Measurements from ENCODE around the gene ARMC5. TPM values are rescaled to one million over a fixed set of nuclear protein-coding genes. Genes with fewer than 3 reads are reported as not detected.
"Not testable (repeated sequence)": the region's sequence is repeated elsewhere in the genome, so short reads cannot be mapped to it uniquely, and the experiment has no call there.

The ARMC5 gene
- polyA plus RNA-seq, 3 donors, result 5.9 to 12.3 (median 10.3) TPM

- no peak overlapping the region for H3K27ac ChIP-seq (ENCODE audit: low read depth, low read length)
- WGBS, 3 donors, result 96 to 99% (median 96%) methylated on average over 5 of the region's 5 CpGs
Observed at GRCh38 chr16:31486045-31486444, 26.7 kb downstream of the ARMC5 start.

- 7 to 9% (median 7%) methylated on average over 48 of the region's 48 CpGs for WGBS, 3 donors
- no peak overlapping the region for H3K27ac ChIP-seq (ENCODE audit: low read depth, low read length)
Observed at GRCh38 chr16:31487071-31487719, 27.9 kb downstream of the ARMC5 start.

- H3K27ac ChIP-seq (ENCODE audit: low read depth, low read length), result no peak overlapping the region
- WGBS, 3 donors, result 1% methylated on average over 60 of the region's 60 CpGs
Observed at GRCh38 chr16:31487720-31488467, 28.6 kb downstream of the ARMC5 start.

DNA sequence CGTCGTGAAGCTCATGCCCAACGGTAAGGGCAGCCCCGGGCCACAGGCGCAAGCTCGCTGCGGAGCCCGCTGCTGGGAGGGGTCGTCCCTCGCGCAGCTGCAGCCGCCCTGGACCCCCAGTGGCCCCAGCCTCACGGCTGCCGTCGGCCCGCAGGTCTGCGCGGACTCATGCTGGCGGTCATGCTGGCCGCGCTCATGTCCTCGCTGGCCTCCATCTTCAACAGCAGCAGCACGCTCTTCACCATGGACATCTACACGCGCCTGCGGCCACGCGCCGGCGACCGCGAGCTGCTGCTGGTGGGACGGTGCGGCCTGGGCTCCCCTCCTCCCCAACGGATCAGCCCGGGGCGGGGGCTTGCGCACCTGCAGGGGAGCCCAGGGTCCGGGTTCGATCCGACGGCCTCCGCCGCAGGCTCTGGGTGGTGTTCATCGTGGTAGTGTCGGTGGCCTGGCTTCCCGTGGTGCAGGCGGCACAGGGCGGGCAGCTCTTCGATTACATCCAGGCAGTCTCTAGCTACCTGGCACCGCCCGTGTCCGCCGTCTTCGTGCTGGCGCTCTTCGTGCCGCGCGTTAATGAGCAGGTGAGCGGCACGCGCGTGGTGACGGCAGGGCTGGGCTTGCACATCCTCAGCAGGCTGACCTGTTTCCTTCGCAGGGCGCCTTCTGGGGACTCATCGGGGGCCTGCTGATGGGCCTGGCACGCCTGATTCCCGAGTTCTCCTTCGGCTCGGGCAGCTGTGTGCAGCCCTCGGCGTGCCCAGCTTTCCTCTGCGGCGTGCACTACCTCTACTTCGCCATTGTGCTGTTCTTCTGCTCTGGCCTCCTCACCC is 29.4 kb downstream of the ARMC5 start:
- WGBS, 3 donors, result 27 to 49% (median 43%) methylated on average over 72 to 77 of the region's 77 CpGs
- H3K27ac ChIP-seq (ENCODE audit: low read depth, low read length), result no peak overlapping the region

DNA sequence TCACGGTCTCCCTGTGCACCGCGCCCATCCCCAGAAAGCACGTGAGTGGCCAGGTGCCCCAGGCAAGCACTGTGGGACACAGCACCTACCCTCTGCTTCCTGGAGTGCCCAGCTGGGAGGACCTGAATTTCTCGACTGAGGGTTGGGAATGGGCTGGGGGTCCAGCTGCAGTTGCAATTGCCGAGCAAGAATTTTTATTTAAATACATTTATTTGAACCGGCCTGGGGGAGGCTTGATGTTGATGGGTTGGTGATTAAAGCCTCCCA is 29.9 kb downstream of the ARMC5 start:
- 81 to 88% (median 86%) methylated on average over 7 of the region's 7 CpGs for WGBS, 3 donors
- H3K27ac ChIP-seq (ENCODE audit: low read depth, low read length), result no peak overlapping the region

GRCh38 chr16:31489616-31490584 is 30.6 kb downstream of the ARMC5 start:
- 86 to 92% (median 87%) methylated on average over 21 to 22 of the region's 22 CpGs for WGBS, 3 donors
- H3K27ac ChIP-seq (ENCODE audit: low read depth, low read length), result no peak overlapping the region

- WGBS, 3 donors, result 92 to 98% (median 96%) methylated on average over 8 of the region's 8 CpGs
- no peak overlapping the region for H3K27ac ChIP-seq (ENCODE audit: low read depth, low read length)
Observed at GRCh38 chr16:31491778-31492418, 32.6 kb downstream of the ARMC5 start.

GRCh38 chr16:31493506-31494125 is 34.3 kb downstream of the ARMC5 start:
- WGBS, 3 donors, result 95 to 96% (median 96%) methylated on average over 18 of the region's 18 CpGs
- no peak overlapping the region for H3K27ac ChIP-seq (ENCODE audit: low read depth, low read length)

DNA sequence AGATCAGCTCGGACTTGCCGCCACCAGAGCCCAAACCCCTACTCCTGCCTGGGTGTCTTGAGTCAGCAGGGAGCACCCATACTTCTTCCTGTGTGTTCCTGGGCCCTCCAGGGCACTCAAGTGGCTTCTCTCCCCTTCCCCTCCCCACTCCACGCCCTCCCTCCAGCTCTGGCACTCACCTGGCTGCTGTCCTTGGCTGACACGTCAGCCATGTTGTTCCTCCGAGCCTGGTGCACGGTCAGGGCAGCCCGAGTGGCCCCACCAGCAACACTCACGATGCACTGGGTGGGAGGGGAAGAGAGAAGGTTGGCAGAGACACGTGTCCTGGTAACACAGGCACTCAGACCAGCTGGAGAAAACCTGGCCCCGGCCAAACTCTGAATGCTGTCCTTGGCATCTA is 37.4 kb downstream of the ARMC5 start:
- 79 to 91% (median 90%) methylated on average over 9 to 10 of the region's 10 CpGs for WGBS, 3 donors
- no peak overlapping the region for H3K27ac ChIP-seq (ENCODE audit: low read depth, low read length)

GRCh38 chr16:31498493-31498892 is 39.2 kb downstream of the ARMC5 start:
- WGBS, 3 donors, result 95 to 98% (median 97%) methylated on average over 8 of the region's 8 CpGs
- H3K27ac ChIP-seq (ENCODE audit: low read depth, low read length), result no peak overlapping the region

DNA sequence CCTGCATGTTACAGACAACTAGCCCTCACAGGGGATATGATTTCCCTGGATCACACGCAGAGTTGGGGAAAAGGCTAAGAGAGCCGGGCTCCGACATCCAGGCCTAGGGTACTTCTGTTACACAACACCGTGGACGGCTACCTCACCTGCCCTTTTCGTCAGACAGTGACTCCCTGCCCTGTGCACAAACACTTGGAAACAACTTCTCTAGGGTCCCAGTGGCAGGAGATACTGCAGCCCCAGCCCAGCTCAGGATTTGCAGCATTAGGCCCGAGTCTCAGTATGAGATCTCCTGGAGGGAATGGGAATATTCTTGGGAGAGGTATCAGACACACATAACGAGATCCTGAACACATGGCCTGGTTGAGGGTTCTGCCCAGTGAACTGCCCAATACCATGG is 40.6 kb downstream of the ARMC5 start:
- no peak overlapping the region for H3K27ac ChIP-seq (ENCODE audit: low read depth, low read length)
- WGBS, 3 donors, result 92 to 96% (median 92%) methylated on average over 8 of the region's 8 CpGs

DNA sequence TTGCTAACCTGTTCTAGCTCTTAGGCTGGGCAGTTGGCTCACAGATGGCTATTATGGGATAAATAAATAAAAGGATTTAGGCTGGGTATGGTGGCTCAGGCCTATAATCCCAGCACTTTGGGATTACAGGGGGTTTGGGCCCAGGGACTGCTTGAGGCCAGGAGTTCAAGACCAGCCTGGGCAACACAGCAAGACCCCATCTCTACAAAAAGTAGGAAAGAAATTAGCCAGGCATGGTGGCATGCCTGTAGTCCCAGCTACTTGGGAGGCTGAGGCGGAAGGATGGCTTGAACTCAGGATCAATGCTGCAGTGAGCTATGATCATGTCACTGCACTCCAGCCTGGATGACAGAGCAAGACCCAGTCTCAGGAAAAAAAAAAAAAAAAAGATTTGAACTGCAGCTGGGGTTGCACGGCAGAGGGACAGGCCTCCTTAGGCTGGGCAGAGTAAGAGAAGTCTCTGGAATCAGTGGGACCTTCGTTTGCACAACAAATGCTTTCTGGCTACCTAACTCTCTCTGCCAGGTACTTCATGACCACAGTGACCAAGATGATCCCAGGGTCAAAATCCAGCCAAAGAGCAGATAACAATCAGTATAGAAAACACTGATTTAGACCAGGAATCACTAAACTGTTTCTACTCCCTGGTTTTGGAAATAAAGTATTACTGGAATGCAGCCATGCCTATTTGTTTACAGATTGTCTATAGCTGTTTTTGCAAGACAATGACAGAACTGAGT is 42.1 kb downstream of the ARMC5 start:
- 80 to 86% (median 83%) methylated on average over 3 of the region's 3 CpGs for WGBS, 3 donors
- H3K27ac ChIP-seq (ENCODE audit: low read depth, low read length), result no peak overlapping the region

DNA sequence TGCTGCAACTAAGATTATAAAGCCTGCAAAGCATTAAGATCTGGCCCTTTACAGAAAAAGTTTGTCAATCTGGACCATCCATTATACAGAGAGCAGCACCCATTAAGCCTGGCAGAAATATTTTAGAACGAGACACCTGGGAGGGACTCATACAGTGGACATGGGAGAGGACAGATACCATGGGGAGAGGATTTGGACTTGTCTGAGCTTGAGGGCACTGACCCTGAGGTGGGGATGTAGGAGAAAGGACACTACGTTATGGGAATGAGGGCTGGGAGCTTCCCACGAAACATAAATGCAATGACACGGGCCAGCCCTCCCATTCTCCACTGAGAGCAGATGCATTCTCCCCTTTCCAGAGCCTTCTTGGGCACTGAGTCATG is 42.7 kb downstream of the ARMC5 start:
- H3K27ac ChIP-seq (ENCODE audit: low read depth, low read length), result no peak overlapping the region
- WGBS, 3 donors, result 80 to 84% (median 84%) methylated on average over 4 of the region's 4 CpGs

GRCh38 chr16:31502981-31503380 is 43.7 kb downstream of the ARMC5 start:
- H3K27ac ChIP-seq (ENCODE audit: low read depth, low read length), result no peak overlapping the region

DNA sequence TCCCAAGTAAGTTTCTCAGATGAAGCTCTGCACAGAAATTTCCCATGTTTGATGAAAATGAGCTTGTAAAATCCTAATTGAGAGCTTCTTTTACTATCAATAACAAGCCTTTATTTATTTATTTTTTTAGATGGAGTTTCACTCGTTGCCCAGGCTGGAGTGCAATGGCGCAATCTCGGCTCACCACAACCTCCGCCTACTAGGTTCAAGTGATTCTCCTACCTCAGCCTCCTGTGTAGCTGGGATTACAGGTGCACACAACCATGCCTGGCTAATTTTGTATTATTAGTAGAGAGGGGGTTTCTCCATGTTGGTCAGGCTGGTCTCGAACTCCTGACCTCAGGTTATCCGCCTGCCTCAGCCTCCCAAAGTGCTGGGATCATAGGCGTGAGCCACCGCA is 44.3 kb downstream of the ARMC5 start:
- H3K27ac ChIP-seq (ENCODE audit: low read depth, low read length), result not testable (repeated sequence)
- 83 to 94% (median 87%) methylated on average over 8 of the region's 8 CpGs for WGBS, 3 donors

GRCh38 chr16:31504159-31504558 is 44.9 kb downstream of the ARMC5 start:
- WGBS, 3 donors, result 46 to 63% (median 47%) methylated on average over 8 of the region's 8 CpGs

DNA sequence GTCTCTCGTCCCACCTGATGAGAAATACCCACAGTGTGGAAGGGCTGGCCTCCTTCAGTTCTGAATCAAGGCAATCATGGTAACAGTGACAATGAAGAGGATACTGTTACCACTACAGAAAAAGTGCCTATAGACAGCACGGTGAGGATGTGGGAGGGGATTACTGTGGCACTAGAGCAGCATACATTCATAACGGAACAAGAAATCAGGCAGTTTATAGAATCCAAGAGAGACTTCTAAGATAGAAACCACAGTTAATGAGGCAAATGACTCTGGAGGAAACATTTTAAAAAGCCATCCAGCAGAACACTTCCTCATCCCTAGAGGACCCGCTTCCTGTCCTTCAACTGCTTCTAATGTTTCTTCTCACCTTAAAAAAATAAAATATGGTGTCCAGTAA is 46.2 kb downstream of the ARMC5 start:
- H3K27ac ChIP-seq (ENCODE audit: low read depth, low read length), result no peak overlapping the region
- 43 to 74% (median 46%) methylated on average over 4 of the region's 4 CpGs for WGBS, 3 donors

More at GRCh38 chr16:31504159-31504558, 44.9 kb downstream of the ARMC5 start:
- H3K27ac ChIP-seq (ENCODE audit: low read depth, low read length), result no peak overlapping the region
